GM12878 (cell line): ENCODE data around the gene VCPKMT.

ENCODE experiments used
- CBX5 ChIP-seq: sonication (generic); IDR thresholded peaks from 2 replicates; pipeline ENCODE4 v1.6.1; 2016; ENCODE audit warnings: low read depth, moderate library complexity, mild to moderate bottlenecking, inconsistent platforms
- EP300 ChIP-seq, 2 experiments: fragments of 150-350 bp in 1 of 2; IDR thresholded peaks; 2 replicates each; pipeline ENCODE4 v1.6.1; 2011 to 2012; ENCODE audit warnings: low read depth in 2 of 2, low read length in 2 of 2, borderline replicate concordance in 1 of 2, improper control_type of control experiment in 1 of 2, inconsistent platforms in 1 of 2; ENCODE audit not compliant: control insufficient read depth in 1 of 2
- FOXM1 ChIP-seq: IDR thresholded peaks from 2 replicates; pipeline ENCODE4 v1.6.1; 2012; ENCODE audit warnings: low read depth, mild to moderate bottlenecking, inconsistent platforms, low read length, moderate library complexity
- GABPA ChIP-seq: IDR thresholded peaks from 2 replicates; pipeline ENCODE4 v1.6.1; 2014; ENCODE audit warnings: antibody characterized with exemption, low read depth, mild to moderate bottlenecking, inconsistent platforms
- MXI1 ChIP-seq: fragments of 150-350 bp; IDR thresholded peaks from 2 replicates; pipeline ENCODE4 v1.6.1; 2011; ENCODE audit warnings: low read depth, mild to moderate bottlenecking, inconsistent platforms, low read length, improper control_type of control experiment
- NR2F1 ChIP-seq: fragments of 450-650 bp; conservative IDR thresholded peaks from 2 replicates; pipeline ENCODE4 v1.6.1; 2017; ENCODE audit warnings: mild to moderate bottlenecking
- PAX5 ChIP-seq: IDR thresholded peaks from 2 replicates; pipeline ENCODE4 v1.6.1; 2011; ENCODE audit warnings: low read depth, low read length, borderline replicate concordance
- SPI1 ChIP-seq: IDR thresholded peaks from 2 replicates; pipeline ENCODE4 v1.6.1; 2011; ENCODE audit warnings: low read depth, mild to moderate bottlenecking, low read length, moderate library complexity, borderline replicate concordance; ENCODE audit not compliant: insufficient read depth
- TF ChIP-seq, protein P1 (sequence below): fragments of 450-650 bp; formaldehyde crosslinking; IDR thresholded peaks from 2 replicates; pipeline ENCODE4 v1.4.0; 2022; ENCODE audit warnings: mild to moderate bottlenecking, moderate library complexity
- TF ChIP-seq, protein P2 (sequence below): fragments of 450-650 bp; conservative IDR thresholded peaks from 2 replicates; pipeline ENCODE4 v1.6.1; 2017; ENCODE audit warnings: mild to moderate bottlenecking, moderate library complexity
- TF ChIP-seq, protein P3 (sequence below): IDR thresholded peaks from 2 replicates; pipeline ENCODE4 v1.6.1; 2011; ENCODE audit warnings: borderline replicate concordance, low read depth, mild to moderate bottlenecking, moderate library complexity, low read length; ENCODE audit not compliant: insufficient read depth, poor library complexity, severe bottlenecking
- TF ChIP-seq, protein P4 (sequence below), 3 experiments: IDR thresholded peaks in 2 of 3; conservative IDR thresholded peaks in 1 of 3; 2 replicates each; pipeline ENCODE4 v1.5.1; 2011; ENCODE audit warnings: low read depth in 3 of 3, low read length in 3 of 3, mild to moderate bottlenecking in 3 of 3, control low read depth in 2 of 3, moderate library complexity in 2 of 3, inconsistent platforms in 1 of 3, mixed read lengths in 1 of 3; ENCODE audit not compliant: control insufficient read depth in 2 of 3, insufficient read depth in 1 of 3; ENCODE audit errors: extremely low read depth in 1 of 3
- TF ChIP-seq, protein P5 (sequence below): IDR thresholded peaks from 2 replicates; pipeline ENCODE4 v1.6.1; 2012; ENCODE audit warnings: mild to moderate bottlenecking, low read depth, low read length
- TF ChIP-seq, protein P6 (sequence below): fragments of 450-650 bp; formaldehyde crosslinking; IDR thresholded peaks from 2 replicates; pipeline ENCODE4 v1.4.0; 2020; ENCODE audit warnings: mild to moderate bottlenecking, moderate library complexity

DNA sequence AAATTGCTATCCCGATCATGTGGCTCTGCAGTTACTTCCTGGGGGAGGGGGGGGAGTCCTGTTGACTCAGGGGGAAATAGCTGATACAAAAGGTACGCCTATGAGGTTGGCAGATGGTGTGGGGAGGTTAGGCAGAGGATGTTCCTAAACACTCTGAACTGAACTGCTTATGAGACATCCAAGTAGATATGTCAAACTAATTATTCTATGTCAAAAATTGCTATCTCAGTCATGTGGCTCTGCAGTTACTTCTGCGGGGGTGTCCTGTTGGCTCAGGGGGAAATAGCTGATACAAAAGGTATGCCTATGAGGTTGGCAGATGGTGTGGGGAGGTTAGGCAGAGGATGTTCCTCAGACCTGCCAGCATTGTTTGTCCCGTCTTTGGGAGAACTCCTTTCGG is 5.1 kb upstream of the VCPKMT start:
- no peak for TF ChIP-seq SPI1
- TF ChIP-seq, protein P1, sequence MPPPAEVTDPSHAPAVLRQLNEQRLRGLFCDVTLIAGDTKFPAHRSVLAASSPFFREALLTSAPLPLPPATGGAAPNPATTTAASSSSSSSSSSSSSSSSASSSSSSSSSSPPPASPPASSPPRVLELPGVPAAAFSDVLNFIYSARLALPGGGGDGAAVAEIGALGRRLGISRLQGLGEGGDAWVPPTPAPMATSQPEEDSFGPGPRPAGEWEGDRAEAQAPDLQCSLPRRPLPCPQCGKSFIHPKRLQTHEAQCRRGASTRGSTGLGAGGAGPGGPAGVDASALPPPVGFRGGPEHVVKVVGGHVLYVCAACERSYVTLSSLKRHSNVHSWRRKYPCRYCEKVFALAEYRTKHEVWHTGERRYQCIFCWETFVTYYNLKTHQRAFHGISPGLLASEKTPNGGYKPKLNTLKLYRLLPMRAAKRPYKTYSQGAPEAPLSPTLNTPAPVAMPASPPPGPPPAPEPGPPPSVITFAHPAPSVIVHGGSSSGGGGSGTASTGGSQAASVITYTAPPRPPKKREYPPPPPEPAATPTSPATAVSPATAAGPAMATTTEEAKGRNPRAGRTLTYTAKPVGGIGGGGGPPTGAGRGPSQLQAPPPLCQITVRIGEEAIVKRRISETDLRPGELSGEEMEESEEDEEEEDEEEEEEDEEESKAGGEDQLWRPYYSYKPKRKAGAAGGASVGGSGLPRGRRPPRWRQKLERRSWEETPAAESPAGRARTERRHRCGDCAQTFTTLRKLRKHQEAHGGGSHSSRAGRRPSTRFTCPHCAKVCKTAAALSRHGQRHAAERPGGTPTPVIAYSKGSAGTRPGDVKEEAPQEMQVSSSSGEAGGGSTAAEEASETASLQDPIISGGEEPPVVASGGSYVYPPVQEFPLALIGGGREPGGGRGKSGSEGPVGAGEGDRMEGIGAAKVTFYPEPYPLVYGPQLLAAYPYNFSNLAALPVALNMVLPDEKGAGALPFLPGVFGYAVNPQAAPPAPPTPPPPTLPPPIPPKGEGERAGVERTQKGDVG (CRISPR knock-in tag), result no peak
- no peak for TF ChIP-seq PAX5
- no peak for TF ChIP-seq NR2F1
- TF ChIP-seq, protein P2, sequence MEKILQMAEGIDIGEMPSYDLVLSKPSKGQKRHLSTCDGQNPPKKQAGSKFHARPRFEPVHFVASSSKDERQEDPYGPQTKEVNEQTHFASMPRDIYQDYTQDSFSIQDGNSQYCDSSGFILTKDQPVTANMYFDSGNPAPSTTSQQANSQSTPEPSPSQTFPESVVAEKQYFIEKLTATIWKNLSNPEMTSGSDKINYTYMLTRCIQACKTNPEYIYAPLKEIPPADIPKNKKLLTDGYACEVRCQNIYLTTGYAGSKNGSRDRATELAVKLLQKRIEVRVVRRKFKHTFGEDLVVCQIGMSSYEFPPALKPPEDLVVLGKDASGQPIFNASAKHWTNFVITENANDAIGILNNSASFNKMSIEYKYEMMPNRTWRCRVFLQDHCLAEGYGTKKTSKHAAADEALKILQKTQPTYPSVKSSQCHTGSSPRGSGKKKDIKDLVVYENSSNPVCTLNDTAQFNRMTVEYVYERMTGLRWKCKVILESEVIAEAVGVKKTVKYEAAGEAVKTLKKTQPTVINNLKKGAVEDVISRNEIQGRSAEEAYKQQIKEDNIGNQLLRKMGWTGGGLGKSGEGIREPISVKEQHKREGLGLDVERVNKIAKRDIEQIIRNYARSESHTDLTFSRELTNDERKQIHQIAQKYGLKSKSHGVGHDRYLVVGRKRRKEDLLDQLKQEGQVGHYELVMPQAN, result no peak
- TF ChIP-seq MXI1, result no peak
- TF ChIP-seq, protein P3, sequence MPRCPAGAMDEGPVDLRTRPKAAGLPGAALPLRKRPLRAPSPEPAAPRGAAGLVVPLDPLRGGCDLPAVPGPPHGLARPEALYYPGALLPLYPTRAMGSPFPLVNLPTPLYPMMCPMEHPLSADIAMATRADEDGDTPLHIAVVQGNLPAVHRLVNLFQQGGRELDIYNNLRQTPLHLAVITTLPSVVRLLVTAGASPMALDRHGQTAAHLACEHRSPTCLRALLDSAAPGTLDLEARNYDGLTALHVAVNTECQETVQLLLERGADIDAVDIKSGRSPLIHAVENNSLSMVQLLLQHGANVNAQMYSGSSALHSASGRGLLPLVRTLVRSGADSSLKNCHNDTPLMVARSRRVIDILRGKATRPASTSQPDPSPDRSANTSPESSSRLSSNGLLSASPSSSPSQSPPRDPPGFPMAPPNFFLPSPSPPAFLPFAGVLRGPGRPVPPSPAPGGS, result no peak
- TF ChIP-seq, protein P4, sequence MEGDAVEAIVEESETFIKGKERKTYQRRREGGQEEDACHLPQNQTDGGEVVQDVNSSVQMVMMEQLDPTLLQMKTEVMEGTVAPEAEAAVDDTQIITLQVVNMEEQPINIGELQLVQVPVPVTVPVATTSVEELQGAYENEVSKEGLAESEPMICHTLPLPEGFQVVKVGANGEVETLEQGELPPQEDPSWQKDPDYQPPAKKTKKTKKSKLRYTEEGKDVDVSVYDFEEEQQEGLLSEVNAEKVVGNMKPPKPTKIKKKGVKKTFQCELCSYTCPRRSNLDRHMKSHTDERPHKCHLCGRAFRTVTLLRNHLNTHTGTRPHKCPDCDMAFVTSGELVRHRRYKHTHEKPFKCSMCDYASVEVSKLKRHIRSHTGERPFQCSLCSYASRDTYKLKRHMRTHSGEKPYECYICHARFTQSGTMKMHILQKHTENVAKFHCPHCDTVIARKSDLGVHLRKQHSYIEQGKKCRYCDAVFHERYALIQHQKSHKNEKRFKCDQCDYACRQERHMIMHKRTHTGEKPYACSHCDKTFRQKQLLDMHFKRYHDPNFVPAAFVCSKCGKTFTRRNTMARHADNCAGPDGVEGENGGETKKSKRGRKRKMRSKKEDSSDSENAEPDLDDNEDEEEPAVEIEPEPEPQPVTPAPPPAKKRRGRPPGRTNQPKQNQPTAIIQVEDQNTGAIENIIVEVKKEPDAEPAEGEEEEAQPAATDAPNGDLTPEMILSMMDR (IDR thresholded peaks at IDR 0.05 in 2 of 3, conservative IDR thresholded peaks at IDR 0.05 in 1 of 3; ENCODE audit: control insufficient read depth in 2 of 3, extremely low read depth in 1 of 3, insufficient read depth in 1 of 3, low read depth in 3 of 3, low read length in 3 of 3), result no peak
- TF ChIP-seq GABPA, result no peak
- no peak for TF ChIP-seq CBX5
- no peak for TF ChIP-seq FOXM1
- TF ChIP-seq, protein P5, sequence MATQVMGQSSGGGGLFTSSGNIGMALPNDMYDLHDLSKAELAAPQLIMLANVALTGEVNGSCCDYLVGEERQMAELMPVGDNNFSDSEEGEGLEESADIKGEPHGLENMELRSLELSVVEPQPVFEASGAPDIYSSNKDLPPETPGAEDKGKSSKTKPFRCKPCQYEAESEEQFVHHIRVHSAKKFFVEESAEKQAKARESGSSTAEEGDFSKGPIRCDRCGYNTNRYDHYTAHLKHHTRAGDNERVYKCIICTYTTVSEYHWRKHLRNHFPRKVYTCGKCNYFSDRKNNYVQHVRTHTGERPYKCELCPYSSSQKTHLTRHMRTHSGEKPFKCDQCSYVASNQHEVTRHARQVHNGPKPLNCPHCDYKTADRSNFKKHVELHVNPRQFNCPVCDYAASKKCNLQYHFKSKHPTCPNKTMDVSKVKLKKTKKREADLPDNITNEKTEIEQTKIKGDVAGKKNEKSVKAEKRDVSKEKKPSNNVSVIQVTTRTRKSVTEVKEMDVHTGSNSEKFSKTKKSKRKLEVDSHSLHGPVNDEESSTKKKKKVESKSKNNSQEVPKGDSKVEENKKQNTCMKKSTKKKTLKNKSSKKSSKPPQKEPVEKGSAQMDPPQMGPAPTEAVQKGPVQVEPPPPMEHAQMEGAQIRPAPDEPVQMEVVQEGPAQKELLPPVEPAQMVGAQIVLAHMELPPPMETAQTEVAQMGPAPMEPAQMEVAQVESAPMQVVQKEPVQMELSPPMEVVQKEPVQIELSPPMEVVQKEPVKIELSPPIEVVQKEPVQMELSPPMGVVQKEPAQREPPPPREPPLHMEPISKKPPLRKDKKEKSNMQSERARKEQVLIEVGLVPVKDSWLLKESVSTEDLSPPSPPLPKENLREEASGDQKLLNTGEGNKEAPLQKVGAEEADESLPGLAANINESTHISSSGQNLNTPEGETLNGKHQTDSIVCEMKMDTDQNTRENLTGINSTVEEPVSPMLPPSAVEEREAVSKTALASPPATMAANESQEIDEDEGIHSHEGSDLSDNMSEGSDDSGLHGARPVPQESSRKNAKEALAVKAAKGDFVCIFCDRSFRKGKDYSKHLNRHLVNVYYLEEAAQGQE, result no peak
- no peak for TF ChIP-seq EP300 (IDR thresholded peaks at IDR 0.05; ENCODE audit: borderline replicate concordance in 1 of 2, control insufficient read depth in 1 of 2, low read depth in 2 of 2, low read length in 2 of 2)
- TF ChIP-seq, protein P6, sequence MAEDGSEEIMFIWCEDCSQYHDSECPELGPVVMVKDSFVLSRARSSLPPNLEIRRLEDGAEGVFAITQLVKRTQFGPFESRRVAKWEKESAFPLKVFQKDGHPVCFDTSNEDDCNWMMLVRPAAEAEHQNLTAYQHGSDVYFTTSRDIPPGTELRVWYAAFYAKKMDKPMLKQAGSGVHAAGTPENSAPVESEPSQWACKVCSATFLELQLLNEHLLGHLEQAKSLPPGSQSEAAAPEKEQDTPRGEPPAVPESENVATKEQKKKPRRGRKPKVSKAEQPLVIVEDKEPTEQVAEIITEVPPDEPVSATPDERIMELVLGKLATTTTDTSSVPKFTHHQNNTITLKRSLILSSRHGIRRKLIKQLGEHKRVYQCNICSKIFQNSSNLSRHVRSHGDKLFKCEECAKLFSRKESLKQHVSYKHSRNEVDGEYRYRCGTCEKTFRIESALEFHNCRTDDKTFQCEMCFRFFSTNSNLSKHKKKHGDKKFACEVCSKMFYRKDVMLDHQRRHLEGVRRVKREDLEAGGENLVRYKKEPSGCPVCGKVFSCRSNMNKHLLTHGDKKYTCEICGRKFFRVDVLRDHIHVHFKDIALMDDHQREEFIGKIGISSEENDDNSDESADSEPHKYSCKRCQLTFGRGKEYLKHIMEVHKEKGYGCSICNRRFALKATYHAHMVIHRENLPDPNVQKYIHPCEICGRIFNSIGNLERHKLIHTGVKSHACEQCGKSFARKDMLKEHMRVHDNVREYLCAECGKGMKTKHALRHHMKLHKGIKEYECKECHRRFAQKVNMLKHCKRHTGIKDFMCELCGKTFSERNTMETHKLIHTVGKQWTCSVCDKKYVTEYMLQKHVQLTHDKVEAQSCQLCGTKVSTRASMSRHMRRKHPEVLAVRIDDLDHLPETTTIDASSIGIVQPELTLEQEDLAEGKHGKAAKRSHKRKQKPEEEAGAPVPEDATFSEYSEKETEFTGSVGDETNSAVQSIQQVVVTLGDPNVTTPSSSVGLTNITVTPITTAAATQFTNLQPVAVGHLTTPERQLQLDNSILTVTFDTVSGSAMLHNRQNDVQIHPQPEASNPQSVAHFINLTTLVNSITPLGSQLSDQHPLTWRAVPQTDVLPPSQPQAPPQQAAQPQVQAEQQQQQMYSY (CRISPR knock-in tag), result no peak
